Stimulated activated CD4-positive, alpha-beta T cell treated with anti-CD3 and anti-CD28 coated beads, TNF-alpha, amount 100 ng/mL, for 48 hours (primary cell): ENCODE data around the gene FKBP2.

Experiments
- DNase-seq, 3 donors: peaks; one replicate each; pipeline ENCODE4 v3.0.0-alpha.2; 2020; ENCODE audit warnings: low read depth in 3 of 3

The FKBP2 gene

DNA sequence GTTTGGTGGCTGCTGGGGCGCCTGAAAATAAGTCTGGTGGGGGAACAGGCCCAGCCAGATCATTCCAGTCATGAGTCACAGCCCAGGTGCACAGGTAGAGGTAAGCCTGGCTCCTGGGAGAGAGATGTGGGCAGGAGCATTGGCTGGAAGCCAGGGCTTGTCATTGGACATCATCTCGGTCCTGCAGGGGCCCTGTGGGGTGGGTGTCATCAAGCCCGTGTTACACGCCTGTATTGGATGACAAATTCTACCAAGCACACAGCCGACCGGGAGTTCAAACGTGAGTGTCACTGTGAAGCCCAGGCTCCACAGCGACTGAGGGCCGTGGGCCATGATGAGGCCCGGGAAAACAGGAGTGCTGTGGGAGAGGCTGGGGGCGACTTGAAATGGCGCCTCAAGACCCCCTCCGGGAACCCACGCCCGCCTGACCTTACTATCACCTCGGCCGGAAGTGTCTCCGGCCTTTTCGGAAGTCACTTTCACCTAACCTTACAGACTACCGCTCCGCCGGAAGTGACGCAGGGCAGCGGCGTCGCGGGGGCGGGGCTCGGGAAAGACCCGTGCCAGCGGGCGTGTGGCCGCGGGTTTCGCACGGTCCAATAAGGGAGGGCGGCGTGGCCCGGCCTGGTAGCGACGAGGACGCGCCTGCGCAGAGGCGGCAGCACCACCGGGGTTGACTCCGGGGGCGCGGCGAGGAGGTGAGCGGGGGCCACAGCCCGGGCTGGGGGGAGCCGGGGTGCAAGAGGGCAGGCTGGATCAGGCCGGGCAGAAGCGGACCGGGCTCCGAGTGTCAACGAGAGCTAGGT lies at the start of gene FKBP2:
FKBP2 (plus strand) TSS at position 661 of the 806 bp plus-strand sequence. CDS start 1,293 bp downstream, outside the sequence.
- peak; percentile 96 to 97 (median 96) for DNase-seq

DNA sequence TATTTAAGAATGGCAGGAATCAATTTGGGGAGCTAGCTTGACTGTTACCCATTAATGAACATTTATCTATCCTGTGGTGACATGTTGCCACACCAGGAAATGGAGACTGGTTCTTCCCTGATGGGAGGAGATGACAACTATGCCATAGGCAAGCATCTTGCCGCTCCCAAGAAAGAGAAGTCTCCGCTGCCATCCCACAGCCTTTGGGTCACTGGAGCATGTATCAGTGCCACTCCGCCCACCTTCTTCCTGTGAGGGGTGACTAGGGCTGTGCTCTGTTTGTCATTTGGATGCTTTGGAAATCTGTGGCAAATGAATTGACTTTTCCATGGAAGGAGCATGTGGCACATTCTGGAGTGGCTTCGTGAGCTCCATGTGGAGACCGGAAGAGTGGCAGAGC lies 48.5 kb upstream of the FKBP2 start:
- DNase-seq: no peak

DNA sequence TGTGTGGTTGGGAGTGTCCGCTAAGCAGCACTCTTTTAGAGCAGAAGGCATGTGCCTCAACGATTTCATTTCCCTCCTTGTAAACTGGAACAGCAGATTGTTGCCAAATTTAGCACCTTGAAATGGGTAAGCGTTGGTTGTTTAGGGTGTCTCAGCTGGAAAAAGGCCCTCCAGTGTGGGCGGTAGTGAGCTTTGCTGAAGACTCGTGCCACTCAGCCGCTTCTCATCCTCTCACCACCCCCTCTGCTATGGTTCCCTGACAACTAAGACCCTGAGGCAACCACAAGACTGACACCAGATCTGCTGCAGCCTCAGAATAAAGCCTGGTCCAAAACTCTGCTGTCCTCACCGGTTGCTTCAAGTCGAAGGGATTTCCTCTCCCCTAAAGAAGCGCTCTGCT lies 44.3 kb upstream of the FKBP2 start:
- no peak for DNase-seq

DNA sequence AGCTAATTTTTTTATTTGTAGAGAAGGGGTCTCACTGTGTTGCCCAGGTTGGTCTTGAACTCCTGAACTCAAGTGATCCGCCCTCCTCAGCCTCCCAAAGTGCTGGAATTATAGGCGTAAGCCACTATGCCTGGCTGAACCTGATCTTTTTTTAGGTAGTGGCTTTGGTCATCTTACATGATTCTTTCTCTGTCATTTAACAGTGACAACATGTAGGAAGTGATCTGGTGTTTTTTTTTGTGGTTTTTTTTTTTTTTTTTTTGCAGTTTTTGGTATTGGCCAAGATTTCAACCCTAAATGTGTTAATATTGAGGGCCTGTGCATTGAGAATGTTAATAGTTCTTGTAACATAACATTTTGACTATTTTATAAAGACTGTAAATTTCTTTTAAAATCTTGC lies 42.4 kb upstream of the FKBP2 start:
- no peak for DNase-seq

DNA sequence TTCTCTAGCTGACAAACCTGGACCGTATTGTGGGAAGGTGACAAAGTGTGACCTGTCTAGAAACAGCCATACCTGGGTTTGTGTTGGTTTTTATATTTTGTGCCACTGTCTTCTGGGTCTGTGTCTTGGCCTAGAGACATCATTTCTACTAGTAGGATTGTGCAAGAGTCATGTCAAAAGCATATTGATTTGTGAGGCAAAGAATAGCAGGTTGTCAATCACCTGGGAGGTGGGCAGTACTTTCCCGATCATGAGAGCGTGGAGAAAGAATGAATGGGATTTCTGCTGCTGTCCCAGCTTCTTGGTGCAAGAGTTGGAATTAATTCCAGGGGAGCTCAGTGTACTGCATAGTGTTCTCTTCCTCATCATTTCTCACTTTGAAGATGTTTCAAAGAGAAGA lies 39.4 kb upstream of the FKBP2 start:
- DNase-seq: no peak

DNA sequence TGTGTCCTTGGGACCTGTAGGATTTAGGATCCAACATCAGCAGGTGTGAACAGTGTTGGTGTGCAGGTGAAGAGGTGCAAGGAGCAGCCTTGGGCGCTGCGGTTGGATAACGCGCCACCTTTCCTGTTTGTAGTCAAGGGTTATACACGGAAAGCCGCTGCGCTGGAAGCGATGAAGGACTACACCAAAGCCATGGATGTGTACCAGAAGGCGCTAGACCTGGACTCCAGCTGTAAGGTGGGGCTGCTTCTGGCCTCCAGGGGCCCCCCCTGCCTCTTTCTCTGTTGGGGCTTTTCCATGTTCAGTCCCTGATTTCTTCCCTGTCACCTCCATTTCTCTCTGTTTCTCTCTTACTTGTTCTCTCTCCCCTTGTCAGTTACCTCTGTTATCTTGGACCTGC lies 37.9 kb upstream of the FKBP2 start:
- no peak for DNase-seq

DNA sequence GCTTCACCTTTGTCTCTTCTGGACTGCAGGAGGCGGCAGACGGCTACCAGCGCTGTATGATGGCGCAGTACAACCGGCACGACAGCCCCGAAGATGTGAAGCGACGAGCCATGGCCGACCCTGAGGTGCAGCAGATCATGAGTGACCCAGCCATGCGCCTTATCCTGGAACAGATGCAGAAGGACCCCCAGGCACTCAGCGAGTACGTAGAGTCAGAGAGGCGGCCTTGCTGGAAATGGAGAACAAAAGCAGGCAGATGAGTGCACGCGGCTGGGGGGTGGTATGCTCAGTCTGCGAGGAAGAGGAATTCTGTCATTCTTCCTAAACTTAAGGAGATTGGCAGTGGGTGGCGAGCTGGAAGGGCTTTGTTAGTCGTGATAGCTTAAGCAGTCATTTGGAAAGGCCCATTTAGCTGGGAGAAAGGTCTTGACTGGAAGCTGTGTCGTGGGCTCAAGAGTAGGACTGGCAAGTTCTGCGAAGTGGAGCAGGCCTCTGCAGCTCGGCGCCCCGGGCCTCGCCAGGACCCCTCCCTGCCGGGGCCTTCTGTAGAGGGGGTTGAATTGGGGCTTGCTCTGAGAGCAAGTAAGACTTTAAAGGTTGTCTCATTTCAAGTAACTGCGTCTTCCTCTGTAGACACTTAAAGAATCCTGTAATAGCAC lies 37.3 kb upstream of the FKBP2 start:
- DNase-seq: no peak

DNA sequence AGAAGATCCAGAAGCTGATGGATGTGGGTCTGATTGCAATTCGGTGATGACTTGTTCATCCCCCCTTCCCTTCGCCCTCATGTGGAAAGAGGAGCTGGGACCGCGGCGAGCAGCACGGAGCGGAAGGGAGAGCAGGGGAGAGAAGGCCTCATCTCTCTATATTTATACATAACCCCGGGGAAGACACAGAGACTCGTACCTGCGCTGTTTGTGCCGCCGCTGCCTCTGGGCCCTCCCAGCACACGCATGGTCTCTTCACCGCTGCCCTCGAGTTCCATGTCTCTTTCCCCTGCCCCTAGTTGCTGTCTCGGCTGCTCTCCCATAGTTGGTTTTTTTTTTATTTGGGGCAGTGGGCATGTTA lies 36.8 kb upstream of the FKBP2 start:
- DNase-seq: no peak

DNA sequence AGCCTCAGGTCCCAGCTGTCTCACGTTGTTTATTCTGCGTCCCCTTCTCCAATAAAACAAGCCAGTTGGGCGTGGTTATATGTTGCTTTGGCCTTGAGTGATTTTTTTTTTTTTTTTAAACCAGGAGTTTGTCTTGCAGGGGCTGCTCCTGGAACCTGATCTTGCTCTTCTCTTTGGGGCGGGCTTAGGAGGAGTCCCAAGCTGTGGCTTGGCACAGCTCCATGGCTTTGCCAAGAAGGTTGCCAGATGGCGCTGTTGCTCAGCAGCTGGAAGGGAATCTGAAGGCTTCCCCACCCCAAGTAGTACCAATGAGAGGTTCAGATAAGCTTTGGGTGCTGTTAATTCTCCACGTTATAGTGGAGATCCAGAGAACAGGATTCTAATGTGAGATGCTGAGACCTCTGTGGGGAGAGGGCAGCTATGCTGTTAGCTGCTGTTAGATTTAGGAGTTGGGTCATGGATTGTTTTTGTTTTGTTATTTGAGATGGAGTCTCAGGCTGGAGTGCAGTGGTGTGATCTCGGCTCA lies 36.4 kb upstream of the FKBP2 start:
- DNase-seq: no peak

DNA sequence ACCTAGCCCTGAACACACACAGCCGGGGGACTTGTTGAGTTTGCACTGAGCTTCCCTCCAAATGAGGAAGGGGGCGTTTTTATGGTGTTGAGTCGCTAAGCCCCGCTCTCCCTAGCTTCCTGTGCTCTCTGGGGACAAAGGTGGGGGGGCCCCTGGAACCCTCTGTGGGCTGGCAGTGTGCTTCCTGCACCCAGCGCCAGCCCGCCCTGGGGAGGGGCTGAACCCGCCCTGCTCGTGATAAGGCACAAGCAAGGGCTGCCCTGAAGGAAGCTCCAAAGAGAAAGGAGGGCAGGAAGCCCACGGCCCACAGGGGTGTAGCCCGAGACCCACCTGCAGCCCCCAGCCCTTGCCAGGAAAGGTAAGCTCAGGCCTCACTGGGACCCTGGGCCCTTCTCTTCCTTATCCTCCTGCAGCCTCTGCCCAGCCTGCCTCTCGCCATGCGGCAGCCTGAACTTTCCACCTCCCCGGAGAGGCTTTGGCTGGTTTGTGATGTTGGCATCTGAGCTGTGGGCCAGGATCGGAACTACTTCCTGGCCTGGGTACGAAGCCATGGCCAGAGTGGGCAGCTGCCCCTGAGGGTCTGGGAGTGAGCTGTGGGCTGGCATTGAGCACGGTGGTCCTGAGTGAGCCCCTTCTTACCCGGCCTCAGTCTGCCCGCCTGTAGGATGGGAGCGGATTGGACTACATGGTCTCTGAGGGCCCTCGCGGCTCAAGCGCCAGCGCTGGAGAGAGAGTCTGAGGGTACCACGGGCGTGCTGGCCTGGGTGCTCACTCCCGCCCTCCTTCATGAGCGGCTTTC lies 34.2 kb upstream of the FKBP2 start, which contains the start of gene FERMT3:
FERMT3 (plus strand) TSS at position 265 of the 799 bp plus-strand sequence. CDS start 644 bp downstream, outside the sequence.
- DNase-seq: peak in 2 of 3 donors; percentile 67 to 70

DNA sequence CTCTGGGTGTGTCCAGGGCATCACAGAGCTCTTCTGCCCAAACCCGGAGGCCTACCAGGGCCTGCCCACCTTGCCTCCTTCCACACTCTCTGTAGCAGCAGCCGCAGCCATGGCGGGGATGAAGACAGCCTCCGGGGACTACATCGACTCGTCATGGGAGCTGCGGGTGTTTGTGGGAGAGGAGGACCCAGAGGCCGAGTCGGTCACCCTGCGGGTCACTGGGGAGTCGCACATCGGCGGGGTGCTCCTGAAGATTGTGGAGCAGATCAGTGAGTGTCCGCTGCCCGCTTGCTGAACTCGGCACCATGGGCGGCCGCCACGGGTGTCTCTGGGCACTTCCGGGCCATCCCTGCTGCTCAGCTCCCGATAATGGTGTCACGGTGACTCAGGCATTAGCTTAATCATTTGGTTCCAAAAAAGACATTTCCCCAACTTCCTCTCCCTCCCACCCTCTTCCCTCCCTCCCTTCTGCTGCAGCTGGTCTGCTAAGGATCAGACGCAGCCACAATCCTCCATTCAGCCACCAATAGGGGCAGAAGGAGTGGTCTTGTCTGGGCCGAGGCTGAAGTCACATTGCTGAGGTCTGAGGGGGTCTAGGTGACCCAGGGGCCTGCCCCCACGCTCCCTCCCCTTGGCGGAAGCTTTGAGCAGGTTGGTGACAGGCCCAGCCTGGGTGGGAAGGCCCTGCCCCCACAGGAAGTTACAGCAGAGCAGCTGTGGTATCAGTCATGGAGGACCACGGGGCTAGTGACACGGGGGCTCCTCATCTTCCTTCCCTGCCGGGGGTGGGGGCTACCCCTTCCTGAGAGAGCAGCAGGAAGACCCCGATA lies 33.4 kb upstream of the FKBP2 start:
- DNase-seq: peak in 2 of 3 donors; percentile 77 to 79

DNA sequence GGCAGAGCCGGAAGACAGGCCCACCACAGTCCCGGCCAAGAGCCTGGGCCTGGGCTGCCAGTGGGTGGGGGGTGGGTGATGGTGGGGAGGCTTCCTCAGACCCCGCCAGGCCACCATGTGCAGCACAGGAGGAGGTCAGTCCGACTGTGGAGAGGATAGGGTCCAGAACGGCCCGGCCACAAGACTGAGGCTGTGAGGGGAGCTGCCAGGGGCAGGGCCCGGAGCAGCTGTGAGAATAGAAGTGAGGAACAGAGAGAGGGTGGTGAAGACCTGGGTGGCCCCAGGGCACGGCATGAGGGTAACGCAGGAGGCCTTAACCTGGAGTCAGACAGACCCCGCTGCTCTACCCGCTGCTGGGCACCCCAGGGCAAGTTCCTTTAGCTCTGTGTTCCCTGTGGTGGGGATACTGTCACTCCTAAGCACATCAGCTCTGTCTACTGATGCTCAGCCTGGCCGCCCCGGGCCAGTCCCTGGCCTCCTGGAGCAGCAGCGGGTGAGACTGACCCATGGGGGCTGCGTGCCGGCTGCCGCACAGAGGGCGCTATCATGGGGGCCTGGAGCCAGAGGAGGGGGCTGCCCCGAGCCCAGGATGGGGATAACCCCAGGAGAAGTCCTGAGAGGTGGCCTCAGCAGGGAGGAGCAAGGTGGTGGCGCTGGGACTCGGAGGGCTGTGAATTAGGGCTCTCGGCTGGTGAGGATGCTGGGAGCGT lies 32.7 kb upstream of the FKBP2 start:
- DNase-seq: no peak

DNA sequence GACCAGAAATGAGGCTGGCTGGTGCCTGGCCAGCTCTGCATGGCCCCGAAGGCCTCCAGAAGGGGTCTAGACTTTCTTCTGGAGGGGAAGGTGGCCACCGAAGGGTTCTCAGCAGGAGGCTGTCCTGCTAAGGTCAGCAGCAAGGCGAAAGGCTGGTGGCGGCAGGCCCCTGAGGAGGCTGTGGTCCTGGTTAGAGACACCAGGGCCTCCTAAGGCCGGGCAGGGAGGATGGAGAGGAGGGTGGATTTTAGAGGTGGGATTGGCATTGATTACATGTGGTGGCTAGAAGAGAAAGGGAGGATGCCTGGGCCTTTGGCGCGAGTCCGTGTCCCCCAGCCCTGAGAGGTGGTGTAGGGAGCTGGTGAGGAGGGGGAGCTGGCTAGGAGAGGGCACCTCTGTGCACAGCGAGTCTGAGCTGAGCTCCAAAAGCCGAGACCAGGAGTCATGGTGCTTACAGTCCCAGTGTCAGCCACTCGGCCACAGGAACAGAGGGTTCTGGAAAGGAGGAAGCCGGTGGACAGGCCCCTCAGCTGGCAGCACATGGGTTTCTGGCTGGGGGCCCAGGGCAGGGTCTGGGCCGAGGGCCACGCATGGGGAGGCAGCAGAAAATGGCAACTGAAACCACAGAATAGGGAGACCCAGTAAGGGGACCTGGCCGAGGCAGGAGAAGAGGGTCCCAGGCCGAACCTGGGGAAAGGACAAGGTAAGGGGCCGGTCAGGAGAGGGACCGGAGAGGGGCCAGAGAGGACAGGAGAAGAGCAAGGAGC lies 31.9 kb upstream of the FKBP2 start:
- no peak for DNase-seq

DNA sequence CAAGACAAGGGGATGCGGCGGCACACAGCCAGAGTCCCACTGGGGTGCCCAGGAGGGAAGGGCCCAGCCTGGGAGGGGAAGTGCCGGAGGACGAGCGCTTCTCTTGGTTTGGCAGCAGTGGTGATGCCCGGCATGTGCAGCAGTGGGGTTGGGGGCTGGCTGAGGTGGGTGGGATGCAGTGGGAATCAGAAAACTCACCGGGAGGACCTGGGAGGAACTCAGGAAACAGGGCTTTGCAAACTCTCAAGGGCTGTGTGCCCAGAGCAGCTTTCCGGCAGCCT lies 31.4 kb upstream of the FKBP2 start:
- DNase-seq: no peak

DNA sequence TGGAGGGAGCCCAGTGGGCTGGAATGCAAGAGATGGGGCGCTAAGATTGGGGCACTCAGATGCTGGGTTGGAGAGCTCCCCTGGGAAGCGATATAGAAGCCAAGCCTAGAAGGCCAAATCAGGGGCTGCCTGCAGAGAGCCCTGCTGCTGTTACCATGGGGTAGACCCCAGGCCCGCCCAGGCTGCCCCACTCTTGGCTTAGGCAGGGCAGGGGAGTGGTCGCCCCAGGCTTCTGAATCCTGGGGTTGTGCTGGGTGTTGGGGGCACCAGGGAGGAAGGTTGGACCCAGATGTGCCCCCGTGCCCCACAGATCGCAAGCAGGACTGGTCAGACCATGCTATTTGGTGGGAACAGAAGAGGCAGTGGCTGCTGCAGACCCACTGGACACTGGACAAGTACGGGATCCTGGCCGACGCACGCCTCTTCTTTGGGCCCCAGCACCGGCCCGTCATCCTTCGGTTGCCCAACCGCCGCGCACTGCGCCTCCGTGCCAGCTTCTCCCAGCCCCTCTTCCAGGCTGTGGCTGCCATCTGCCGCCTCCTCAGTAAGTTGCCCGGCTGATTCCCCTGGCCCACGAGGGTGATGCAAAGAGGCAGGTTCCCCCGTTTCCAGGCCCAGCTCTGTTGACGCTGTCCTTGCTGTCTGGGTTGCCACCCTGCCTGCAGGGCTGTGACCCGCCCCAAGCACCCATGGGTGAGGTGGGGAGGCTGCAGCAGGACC lies 30.4 kb upstream of the FKBP2 start:
- DNase-seq: no peak

DNA sequence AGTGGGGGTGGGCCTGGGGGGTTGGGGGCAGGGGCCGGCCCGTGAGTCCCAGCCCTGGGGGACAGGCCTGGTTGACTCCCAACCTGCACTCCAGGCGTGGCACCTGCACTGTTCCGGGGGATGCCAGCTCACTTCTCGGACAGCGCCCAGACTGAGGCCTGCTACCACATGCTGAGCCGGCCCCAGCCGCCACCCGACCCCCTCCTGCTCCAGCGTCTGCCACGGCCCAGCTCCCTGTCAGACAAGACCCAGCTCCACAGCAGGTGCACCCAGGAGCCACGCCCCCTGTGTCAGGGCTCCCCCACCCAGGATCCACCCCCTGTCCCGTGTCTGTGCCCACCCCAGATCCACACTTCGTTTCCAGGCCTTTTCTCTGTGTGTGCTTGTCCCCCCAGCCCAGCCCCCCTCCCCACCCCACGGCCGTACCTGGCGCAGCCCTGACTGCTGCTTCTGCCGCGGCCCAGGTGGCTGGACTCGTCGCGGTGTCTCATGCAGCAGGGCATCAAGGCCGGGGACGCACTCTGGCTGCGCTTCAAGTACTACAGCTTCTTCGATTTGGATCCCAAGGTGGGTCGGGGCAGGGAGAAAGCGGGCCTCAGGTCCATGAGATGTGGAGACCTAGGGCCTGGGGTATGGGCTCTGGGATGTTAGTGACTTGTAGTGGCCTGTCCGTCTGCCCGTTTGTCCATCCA lies 29.6 kb upstream of the FKBP2 start:
- no peak for DNase-seq

DNA sequence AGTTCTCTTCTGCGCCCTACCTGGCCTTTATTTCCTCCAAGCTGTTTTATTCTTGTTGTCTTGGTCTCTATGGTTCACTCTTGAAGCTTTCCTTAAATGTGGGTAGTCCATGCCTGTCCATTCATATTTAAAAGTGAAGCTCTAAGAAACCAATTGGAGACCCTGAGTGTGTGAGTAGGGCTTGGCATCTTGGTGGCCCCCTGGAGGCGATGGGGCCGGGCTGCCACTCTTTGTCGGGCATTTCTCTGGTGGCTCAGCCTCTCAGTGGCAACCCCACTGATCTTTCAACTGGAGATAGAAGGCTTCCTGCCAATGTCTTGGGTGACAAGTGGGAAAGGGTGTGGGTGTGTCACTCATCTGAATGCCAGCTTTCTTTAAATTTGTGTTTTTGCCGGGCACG lies 24.0 kb upstream of the FKBP2 start:
- no peak for DNase-seq

DNA sequence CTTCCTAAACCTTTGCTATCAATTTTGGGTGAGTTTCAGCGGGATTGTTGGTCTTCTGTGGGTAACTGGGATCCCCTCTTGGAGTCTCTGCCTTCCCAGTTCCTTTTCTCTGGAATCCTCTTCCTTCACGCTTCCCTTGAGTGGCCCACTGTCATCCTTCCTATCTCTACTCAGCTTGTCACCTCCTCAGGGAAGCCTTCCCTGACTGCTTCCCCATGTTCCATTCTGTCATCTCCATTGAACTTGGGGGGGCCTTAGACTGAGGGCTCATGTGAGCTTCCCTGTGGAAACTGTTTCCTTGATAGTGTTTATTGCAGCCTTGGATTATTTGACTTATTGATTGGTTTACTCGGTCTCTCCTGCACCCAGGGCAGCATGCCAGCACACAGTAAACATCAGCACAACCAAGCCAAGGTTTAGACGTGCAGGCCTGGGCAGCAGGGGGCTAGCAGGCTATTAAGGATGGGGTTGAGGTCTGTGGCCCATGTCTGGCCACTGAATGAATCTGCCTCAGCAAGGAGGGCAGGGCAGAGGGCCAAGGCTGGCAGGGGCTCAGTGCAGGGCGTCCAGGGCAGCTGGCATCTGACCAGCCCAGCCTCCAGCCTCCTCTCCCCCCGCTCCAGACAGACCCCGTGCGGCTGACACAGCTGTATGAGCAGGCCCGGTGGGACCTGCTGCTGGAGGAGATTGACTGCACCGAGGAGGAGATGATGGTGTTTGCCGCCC lies 22.1 kb upstream of the FKBP2 start:
- no peak for DNase-seq
